ENCODE data around the gene CTSH.

DNA sequence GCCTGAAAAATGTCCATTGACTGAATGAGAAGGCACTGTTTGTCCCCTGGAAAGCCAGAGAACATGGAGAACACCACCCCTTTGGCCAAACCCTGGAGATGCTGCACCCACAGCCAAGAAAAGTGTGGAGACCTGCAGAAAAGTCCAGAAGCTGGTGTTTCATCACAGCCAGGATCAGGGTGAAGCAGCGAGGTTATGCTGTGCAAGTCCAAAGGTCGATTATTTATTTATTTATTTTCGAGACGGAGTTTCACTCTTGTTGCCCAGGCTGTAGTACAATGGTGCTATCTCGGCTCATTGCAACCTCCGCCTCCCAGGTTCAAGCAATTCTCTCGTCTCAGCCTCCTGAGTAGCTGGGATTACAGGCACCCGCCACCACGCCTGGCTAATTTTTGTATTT lies 5.5 kb upstream of the CTSH start:
- TF ChIP-seq, protein P1, sequence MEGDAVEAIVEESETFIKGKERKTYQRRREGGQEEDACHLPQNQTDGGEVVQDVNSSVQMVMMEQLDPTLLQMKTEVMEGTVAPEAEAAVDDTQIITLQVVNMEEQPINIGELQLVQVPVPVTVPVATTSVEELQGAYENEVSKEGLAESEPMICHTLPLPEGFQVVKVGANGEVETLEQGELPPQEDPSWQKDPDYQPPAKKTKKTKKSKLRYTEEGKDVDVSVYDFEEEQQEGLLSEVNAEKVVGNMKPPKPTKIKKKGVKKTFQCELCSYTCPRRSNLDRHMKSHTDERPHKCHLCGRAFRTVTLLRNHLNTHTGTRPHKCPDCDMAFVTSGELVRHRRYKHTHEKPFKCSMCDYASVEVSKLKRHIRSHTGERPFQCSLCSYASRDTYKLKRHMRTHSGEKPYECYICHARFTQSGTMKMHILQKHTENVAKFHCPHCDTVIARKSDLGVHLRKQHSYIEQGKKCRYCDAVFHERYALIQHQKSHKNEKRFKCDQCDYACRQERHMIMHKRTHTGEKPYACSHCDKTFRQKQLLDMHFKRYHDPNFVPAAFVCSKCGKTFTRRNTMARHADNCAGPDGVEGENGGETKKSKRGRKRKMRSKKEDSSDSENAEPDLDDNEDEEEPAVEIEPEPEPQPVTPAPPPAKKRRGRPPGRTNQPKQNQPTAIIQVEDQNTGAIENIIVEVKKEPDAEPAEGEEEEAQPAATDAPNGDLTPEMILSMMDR (conservative IDR thresholded peaks at IDR 0.05 in 1 of 2, IDR thresholded peaks at IDR 0.05 in 1 of 2; ENCODE audit: low read depth in 1 of 2, low read length in 2 of 2): no peak
- no peak for TF ChIP-seq EZH2 (IDR thresholded peaks at IDR 0.05; ENCODE audit: low read length, missing control alignments)
